HepG2 (cell line): ENCODE measurements around the gene CREM. TPM values are rescaled to one million over a fixed set of nuclear protein-coding genes. Genes with fewer than 3 reads are reported as not detected.

ENCODE experiments used
- ATAC-seq: fragments of 200-7000 bp; cut with Tn5 transposase; 3 replicates; pipeline ENCODE4 v1.9.1; 2020; ENCODE audit warnings: mild to moderate bottlenecking, moderate library complexity
- BruUV-seq: library from RNA; stranded (reverse); fragments of 400-500 nt; replicated peaks from 2 replicates; lab custom pipeline; 2021; lab: Mats Ljungman, UMichigan
- CTCF ChIA-PET: fragments of 300-600 bp; formaldehyde crosslinking; extraction: SDS; loops from one replicate; lab custom pipeline; 2021; ENCODE audit warnings: low total read pairs, inconsistent platforms, low intra/inter-chr PET ratio; lab: Yijun Ruan, JAX
- POLR2A ChIA-PET: fragments of 350-600 bp; sonication (Branson Sonifier 250); formaldehyde crosslinking; loops from one replicate; lab custom pipeline; 2020; ENCODE audit warnings: antibody characterized with exemption, inconsistent platforms; lab: Yijun Ruan, JAX
- DNase-seq: peaks from one replicate; pipeline ENCODE4 v3.0.0-alpha.2; 2015; ENCODE audit warnings: low spot score
- FAIRE-seq: peaks from 3 replicates; lab custom pipeline; 2011; peaks lifted over from hg19 to GRCh38; lab: Jason Lieb, UNC
- H2AFZ ChIP-seq: one replicate; pipeline ENCODE4 v1.6.1; 2011; ENCODE audit warnings: low read length, inconsistent platforms
- H3K27ac ChIP-seq: fragments of 300-600 bp; 3 replicates; pipeline ENCODE4 v1.8.0; 2011; ENCODE audit warnings: mixed run types, mild to moderate bottlenecking, mixed read lengths, low read length, inconsistent platforms; ENCODE audit not compliant: insufficient read depth; ENCODE audit errors: extremely low read length
- H3K27me3 ChIP-seq, 2 experiments: fragments of 200-600 bp in 1 of 2; 2 replicates in 1 of 2; 3 replicates in 1 of 2; pipeline versions ENCODE4 v1.6.0 to v1.8.0; 2011; ENCODE audit warnings: low read length in 2 of 2, mild to moderate bottlenecking in 2 of 2, moderate library complexity in 2 of 2, inconsistent platforms in 1 of 2; ENCODE audit not compliant: insufficient read depth in 2 of 2, control insufficient read depth in 1 of 2
- H3K36me3 ChIP-seq, 2 experiments: fragments of 200-600 bp in 1 of 2; replicated peaks in 1 of 2; 2 replicates in 1 of 2; 3 replicates in 1 of 2; pipeline versions ENCODE4 v1.5.1 to v1.8.0; 2011; ENCODE audit warnings: low read length in 2 of 2, inconsistent platforms in 1 of 2; ENCODE audit not compliant: insufficient read depth in 2 of 2, control insufficient read depth in 1 of 2
- H3K4me1 ChIP-seq: 2 replicates; pipeline ENCODE4 v1.5.1; 2012; ENCODE audit warnings: low read length, inconsistent platforms; ENCODE audit not compliant: insufficient read depth
- H3K4me2 ChIP-seq: 2 replicates; pipeline ENCODE4 v1.6.0; 2011; ENCODE audit warnings: low read depth, low read length, inconsistent platforms
- H3K4me3 ChIP-seq, 3 experiments: fragments of 200-600 bp in 1 of 3; sonication (generic), shearing (Covaris generic) in 1 of 3; replicated peaks in 1 of 3; 2 replicates each; pipeline ENCODE4 v1.5.1; 2011 to 2016; ENCODE audit warnings: low read length in 3 of 3, inconsistent platforms in 2 of 3, low read depth in 2 of 3, mild to moderate bottlenecking in 2 of 3, control low read depth in 1 of 3, mixed read lengths in 1 of 3; ENCODE audit not compliant: insufficient read depth in 1 of 3
- H3K79me2 ChIP-seq: one replicate; pipeline ENCODE4 v1.6.1; 2011; ENCODE audit warnings: low read length, inconsistent platforms; ENCODE audit not compliant: insufficient read depth
- H3K9ac ChIP-seq: 2 replicates; pipeline ENCODE4 v1.6.0; 2011; ENCODE audit warnings: mild to moderate bottlenecking, low read depth, low read length, inconsistent platforms; ENCODE audit not compliant: insufficient read depth
- H3K9me3 ChIP-seq: 2 replicates; pipeline ENCODE4 v1.5.1; 2012; ENCODE audit warnings: mild to moderate bottlenecking, low read length
- H4K20me1 ChIP-seq: 2 replicates; pipeline ENCODE4 v1.6.0; 2011; ENCODE audit warnings: inconsistent platforms, mild to moderate bottlenecking, low read length, moderate library complexity; ENCODE audit not compliant: insufficient read depth
- AGO2 ChIP-seq: fragments of 200-400 bp; formaldehyde crosslinking; optimal IDR thresholded peaks from 2 replicates; pipeline ENCODE3; 2017; ENCODE audit warnings: mild to moderate bottlenecking, low read depth, low read length, moderate library complexity
- E2F1 ChIP-seq: sonication (generic); formaldehyde crosslinking; IDR thresholded peaks from 2 replicates; pipeline ENCODE4 v1.5.0; 2020; ENCODE audit warnings: missing genetic modification reagents
- FLYWCH1 ChIP-seq: sonication (generic); formaldehyde crosslinking; IDR thresholded peaks from 2 replicates; pipeline ENCODE4 v1.8.1; 2023; ENCODE audit warnings: mild to moderate bottlenecking, missing genetic modification reagents
- GPBP1L1 ChIP-seq: sonication (generic); formaldehyde crosslinking; IDR thresholded peaks from 2 replicates; pipeline ENCODE4 v1.5.0; 2020; ENCODE audit warnings: mild to moderate bottlenecking, missing genetic modification reagents
- HNF4A ChIP-seq: sonication (generic); formaldehyde crosslinking; IDR thresholded peaks from 2 replicates; pipeline ENCODE4 v1.4.0; 2020; ENCODE audit warnings: missing genetic modification reagents
- ISL2 ChIP-seq: sonication (generic); formaldehyde crosslinking; IDR thresholded peaks from 2 replicates; pipeline ENCODE4 v1.5.0; 2020; ENCODE audit warnings: missing genetic modification reagents
- MZF1 ChIP-seq: sonication (generic); formaldehyde crosslinking; IDR thresholded peaks from 2 replicates; pipeline ENCODE4 v1.8.1; 2023; ENCODE audit warnings: mild to moderate bottlenecking, missing genetic modification reagents, borderline replicate concordance
- NR1H2 ChIP-seq: sonication (generic); formaldehyde crosslinking; IDR thresholded peaks from 2 replicates; pipeline ENCODE4 v1.8.1; 2022; ENCODE audit warnings: low read depth, missing genetic modification reagents, borderline replicate concordance
- REPIN1 ChIP-seq: sonication (generic); formaldehyde crosslinking; IDR thresholded peaks from 2 replicates; pipeline ENCODE4 v1.8.0; 2022; ENCODE audit warnings: missing genetic modification reagents, low read depth, mild to moderate bottlenecking, borderline replicate concordance
- SNAI1 ChIP-seq: sonication (generic); formaldehyde crosslinking; IDR thresholded peaks from 2 replicates; pipeline ENCODE4 v1.5.0; 2020; ENCODE audit warnings: mild to moderate bottlenecking, missing genetic modification reagents, borderline replicate concordance
- TP53 ChIP-seq: sonication (generic); formaldehyde crosslinking; conservative IDR thresholded peaks from 2 replicates; pipeline ENCODE4 v1.4.0; 2020; ENCODE audit warnings: missing genetic modification reagents
- ZBTB34 ChIP-seq: sonication (generic); formaldehyde crosslinking; IDR thresholded peaks from 2 replicates; pipeline ENCODE4 v1.8.0; 2022; ENCODE audit warnings: mild to moderate bottlenecking, missing genetic modification reagents
- ZC3H4 ChIP-seq: sonication (generic); formaldehyde crosslinking; IDR thresholded peaks from 2 replicates; pipeline ENCODE4 v1.4.0; 2020; ENCODE audit warnings: missing genetic modification reagents, borderline replicate concordance
- ZFP41 ChIP-seq: sonication (generic); formaldehyde crosslinking; IDR thresholded peaks from 2 replicates; pipeline ENCODE4 v1.4.0; 2020; ENCODE audit warnings: mild to moderate bottlenecking, missing genetic modification reagents, borderline replicate concordance
- ZNF75D ChIP-seq: sonication (generic); formaldehyde crosslinking; IDR thresholded peaks from 2 replicates; pipeline ENCODE4 v1.8.1; 2023; ENCODE audit warnings: missing genetic modification reagents, mild to moderate bottlenecking, borderline replicate concordance
- ZNF780A ChIP-seq: sonication (generic); formaldehyde crosslinking; IDR thresholded peaks from 2 replicates; pipeline ENCODE4 v1.8.0; 2022; ENCODE audit warnings: mild to moderate bottlenecking, missing genetic modification reagents, moderate library complexity
- WGBS: methylation state at CpG from one replicate; pipeline ENCODE4 v1.1.6; 2017; ENCODE audit warnings: low lambda C conversion rate; 5-methylcytosine and 5-hydroxymethylcytosine counted together
- in situ Hi-C: cut with HindIII; loops from 2 replicates; pipeline ENCODE4 v1.10.0; 2017; ENCODE audit warnings: low pct_unique_long_range_greater_than_20kb; ENCODE audit not compliant: extremely low pct_ligation_motif_present
- intact Hi-C: fragments of 100-400 bp; cut with micrococcal nuclease; formaldehyde crosslinking; loops from one replicate; pipeline ENCODE4 v1.10.0; 2022; ENCODE audit not compliant: unreplicated experiment
- polyA plus RNA-seq, 8 experiments: library from polyadenylated mRNA; depleted of rRNA in 3 of 8; stranded (reverse) in 7 of 8; unstranded in 1 of 8; fragments of >200 nt; fragmentation: Illumina TruSeq in 4 of 8; extraction: Trizol in 4 of 8; gene quantifications; 2 replicates each; pipeline versions ENCODE4 v1.2.1 to v1.2.3, GENCODE V29; 2011 to 2016; ENCODE audit warnings: low read depth in 4 of 8, missing spikeins in 1 of 8, mixed read lengths in 1 of 8; ENCODE audit not compliant: insufficient read depth in 1 of 8
- total RNA-seq, 5 experiments: library from RNA; depleted of rRNA; stranded (reverse); fragments of >200 nt; fragmentation: Illumina TruSeq; extraction: Trizol; gene quantifications; 2 replicates each; pipeline ENCODE4 v1.2.3, GENCODE V29; 2016; ENCODE audit warnings: low read depth in 1 of 5

Gene CREM
- total and polyA plus RNA-seq, 2 of the 13 experiments (the other 11 are each of a cell fraction or from before 2014, with no cell fraction given): 21.3 to 25.4 TPM

- no peak for TF ChIP-seq ZBTB34
Observed at GRCh38 chr10:35208536-35208935, 81.9 kb downstream of the CREM start (continued).

GRCh38 chr10:35208949-35209613, 82.4 kb downstream of the CREM start:
- Histone ChIP-seq H4K20me1 (no peaks in the 10 kb centered on the region), H2AFZ (no peak overlapping the region), H3K9me3 (no peaks in the 10 kb centered on the region), H3K79me2 (no peaks in the 10 kb centered on the region), H3K4me2 (no peak overlapping the region), H3K27me3 (no peaks in the 10 kb centered on the region), H3K36me3 (no peaks in the 10 kb centered on the region; a peak in 1 of 5 replicates), H3K9ac (no peak overlapping the region), H3K4me3 (no peak overlapping the region), H3K4me1 (peaks cover 25% of the 10 kb centered on the region), H3K27ac (no peak overlapping the region)
- ChIA-PET CTCF (no interaction called here), POLR2A (no interaction called here)
- no TSS peak for BruUV-seq
- ATAC-seq (no peak), FAIRE-seq (no peak), DNase-seq (no peak)
- intact Hi-C loops: no loop called here
- in situ Hi-C loops: no loop called here
- TF ChIP-seq MZF1 (CRISPR knock-in tag) (no peak), NR1H2 (CRISPR knock-in tag) (no peak), REPIN1 (no peak), FLYWCH1 (CRISPR knock-in tag) (no peak), AGO2 (no peak), ZNF780A (no peak), HNF4A (no peak), ZNF75D (CRISPR knock-in tag) (no peak), SNAI1 (CRISPR knock-in tag) (no peak), TP53 (CRISPR knock-in tag) (no peak), ZFP41 (no peak), GPBP1L1 (CRISPR knock-in tag) (no peak), ISL2 (CRISPR knock-in tag) (no peak), ZC3H4 (CRISPR knock-in tag) (no peak), E2F1 (CRISPR knock-in tag) (no peak)
- WGBS: 95% methylated on average over 7 of the region's 7 CpGs
